GM18526 (cell line): Measurements from ENCODE around the gene IDH3B.

ENCODE experiments used
- POLR2A ChIP-seq: IDR thresholded peaks from 3 replicates; pipeline ENCODE4 v1.6.1; 2011; ENCODE audit not compliant: insufficient read length; ENCODE audit errors: extremely low read depth

Gene IDH3B

DNA sequence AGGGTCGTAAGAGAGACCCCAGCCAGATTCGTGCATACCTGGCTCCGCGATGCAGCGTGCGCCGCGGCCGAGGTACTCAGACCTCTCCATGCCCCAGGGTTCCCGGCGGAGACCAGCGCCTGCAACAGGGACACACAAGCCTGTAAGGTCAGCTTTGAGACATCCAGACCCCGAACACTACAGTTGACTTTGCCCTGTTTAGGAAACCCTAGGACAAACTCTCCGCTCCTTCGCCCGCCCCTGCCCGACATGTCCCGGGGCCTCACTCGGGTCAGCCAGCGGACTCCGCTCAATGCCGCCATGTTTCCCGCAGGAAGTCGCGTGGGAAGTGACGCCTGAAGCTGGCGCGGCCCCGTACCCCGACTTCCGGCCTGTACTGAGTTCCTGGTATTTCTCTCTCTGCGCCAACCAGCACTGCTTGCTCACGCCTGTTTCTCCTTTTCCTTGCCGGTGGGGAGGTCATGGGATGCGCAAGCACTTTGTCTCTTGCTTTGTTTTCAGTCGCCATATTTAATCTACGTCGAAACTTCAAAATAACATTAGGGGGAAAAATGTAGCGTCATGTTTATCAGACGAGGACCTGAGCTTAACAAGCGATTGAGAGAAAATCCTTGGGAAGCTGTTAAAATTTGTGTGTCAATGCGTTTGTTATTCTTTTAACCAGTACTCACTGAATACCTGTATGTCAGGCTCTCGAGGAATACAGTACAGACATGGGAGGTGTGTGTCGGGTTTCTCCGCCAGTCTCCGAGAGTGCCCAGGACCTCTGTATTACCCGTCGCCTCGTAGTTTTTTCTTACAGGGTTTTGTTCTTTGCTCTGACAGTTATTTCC lies at the start of gene IDH3B:
Gene IDH3B, minus strand, starts transcription at position 330 of the 833 bp plus-strand sequence. Its CDS starts 28 bp downstream, at position 302.
- peak; percentile 90 for TF ChIP-seq POLR2A

DNA sequence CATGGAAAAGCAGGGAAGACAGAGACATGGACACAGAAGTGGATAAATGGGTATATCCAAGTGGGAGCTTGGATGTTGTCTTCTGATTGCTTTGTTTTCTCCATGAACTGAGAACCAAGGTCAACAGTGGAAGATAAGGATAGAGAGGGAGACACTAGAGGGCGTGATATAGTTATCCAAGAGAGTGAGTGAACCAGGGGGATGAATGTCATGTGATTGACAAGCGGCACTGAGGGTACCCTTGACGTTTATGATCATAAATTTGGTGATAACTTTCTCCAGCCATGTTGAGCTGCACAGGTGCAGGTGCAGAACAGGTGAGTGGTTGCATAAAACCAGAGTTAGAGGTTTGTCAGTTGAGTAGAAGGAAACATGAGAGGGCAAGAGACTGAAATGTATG lies 49.3 kb upstream of the IDH3B start:
- TF ChIP-seq POLR2A = no peak

DNA sequence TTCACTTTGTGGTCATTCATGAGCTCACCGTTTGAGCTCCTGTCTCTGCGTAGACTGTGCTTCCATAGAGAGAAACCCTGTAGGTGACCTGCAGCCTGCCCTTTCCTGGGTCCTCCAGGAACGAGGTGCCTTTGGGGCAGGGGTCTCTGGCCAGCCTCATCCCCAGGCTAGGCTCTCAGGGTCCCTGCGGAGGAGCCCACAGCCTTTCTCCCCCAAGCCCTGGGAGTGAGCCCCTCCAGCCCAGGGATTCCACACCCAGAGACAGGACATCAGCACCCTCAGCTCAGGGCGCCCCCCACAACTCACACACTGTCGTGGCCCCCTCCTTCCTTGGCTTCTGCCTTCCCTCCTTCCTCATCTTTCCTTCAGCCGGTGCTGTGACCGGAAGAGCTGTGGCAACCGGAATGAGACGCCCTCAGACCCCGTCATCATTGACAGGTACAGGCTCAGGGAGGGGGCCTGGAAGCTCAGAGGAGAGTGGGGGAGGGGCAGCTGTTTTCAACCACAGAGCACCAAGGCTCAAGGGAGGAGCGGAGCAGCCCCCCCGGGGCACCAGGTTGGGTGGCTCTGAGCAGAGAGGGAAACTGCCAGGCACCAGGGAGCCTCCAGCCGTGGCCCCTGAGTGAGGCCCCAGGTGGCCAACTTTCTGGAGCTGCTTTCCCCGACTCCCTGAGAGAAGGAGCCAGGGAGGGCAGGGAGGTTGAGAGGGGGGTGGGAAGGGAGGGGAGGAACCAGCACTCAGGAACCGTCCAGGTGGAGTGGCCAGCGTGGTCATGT lies 45.4 kb upstream of the IDH3B start:
- no peak for TF ChIP-seq POLR2A

GRCh38 chr20:2708665-2709064 lies 44.6 kb upstream of the IDH3B start:
- TF ChIP-seq POLR2A = no peak

DNA sequence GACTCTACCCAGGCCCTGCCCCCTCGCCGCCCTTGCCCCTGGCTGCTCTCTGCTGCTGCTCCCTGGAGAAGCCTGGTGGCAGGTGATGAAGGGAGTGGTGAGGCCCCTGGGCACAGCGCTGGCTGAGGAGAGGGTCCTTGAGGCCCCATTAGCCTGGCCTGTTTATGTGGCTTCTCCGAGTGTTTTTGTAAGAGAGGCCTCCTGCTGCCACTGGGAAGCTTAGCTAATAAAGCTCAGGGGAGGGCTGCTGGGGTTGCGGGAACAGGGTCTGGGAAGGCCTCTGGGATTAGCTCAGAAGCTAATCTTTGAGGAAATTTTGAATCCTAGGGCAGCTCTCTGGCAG lies 44.0 kb upstream of the IDH3B start:
- no peak for TF ChIP-seq POLR2A

GRCh38 chr20:2707353-2708072 lies 43.5 kb upstream of the IDH3B start:
- TF ChIP-seq POLR2A = no peak

GRCh38 chr20:2706688-2707352 lies 42.8 kb upstream of the IDH3B start:
- TF ChIP-seq POLR2A = no peak

DNA sequence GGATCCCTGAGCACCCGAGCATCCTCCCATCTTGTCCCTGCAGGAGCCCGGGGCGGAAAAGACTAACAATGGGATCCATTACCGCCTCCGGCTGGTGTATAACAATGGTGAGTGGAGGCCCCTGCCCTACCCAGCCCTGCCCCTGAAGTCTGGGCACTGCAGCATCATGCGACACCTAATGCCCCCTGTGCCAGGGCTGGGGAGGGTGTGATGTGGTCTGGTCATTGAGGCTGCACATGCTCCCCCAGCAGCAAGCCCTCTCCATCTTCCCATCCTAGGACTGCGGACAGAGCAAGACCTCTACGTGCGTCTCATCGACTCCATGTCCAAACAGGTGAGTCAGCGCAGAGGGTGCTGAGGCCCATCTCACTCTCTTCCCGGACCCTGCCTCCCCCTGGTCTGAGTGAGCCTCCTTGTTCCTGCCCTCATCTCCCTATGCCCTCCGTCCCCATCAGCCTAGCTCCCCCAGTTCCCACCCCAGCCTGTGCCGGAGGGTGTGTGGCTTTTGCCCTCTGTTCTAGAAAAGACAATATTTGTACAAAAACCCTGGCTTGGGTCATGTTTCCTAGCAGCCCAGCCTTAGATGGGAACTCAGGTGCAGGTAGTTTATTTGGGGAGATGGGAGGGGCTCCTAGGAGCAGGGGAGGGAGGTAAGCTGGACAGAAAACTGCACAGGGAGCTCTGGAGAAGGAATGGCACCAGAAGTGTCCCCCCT lies 42.1 kb upstream of the IDH3B start:
- TF ChIP-seq POLR2A = no peak

- TF ChIP-seq POLR2A = no peak
Observed at GRCh38 chr20:2703716-2704475, 39.9 kb upstream of the IDH3B start.

DNA sequence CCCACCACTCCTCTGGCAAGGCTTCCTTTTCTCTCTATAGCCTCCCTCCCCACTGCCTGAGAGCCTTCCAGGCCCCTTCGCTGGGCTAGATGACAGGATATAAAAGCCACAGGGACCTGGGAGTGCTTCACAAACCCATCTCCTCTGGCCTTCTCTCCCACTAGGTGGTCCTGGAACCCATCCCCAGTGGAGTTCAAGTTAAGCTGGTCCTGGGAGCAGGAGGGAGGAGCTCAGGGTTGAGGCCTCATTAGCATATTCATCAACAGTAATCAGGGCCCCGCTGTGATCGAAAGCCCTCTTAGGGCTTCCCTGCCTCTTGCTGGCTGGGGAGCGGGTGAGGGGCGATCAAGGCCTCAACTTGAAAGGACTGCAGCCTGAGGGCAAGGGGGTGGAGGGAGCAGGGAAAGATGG lies 37.7 kb upstream of the IDH3B start:
- TF ChIP-seq POLR2A = no peak

DNA sequence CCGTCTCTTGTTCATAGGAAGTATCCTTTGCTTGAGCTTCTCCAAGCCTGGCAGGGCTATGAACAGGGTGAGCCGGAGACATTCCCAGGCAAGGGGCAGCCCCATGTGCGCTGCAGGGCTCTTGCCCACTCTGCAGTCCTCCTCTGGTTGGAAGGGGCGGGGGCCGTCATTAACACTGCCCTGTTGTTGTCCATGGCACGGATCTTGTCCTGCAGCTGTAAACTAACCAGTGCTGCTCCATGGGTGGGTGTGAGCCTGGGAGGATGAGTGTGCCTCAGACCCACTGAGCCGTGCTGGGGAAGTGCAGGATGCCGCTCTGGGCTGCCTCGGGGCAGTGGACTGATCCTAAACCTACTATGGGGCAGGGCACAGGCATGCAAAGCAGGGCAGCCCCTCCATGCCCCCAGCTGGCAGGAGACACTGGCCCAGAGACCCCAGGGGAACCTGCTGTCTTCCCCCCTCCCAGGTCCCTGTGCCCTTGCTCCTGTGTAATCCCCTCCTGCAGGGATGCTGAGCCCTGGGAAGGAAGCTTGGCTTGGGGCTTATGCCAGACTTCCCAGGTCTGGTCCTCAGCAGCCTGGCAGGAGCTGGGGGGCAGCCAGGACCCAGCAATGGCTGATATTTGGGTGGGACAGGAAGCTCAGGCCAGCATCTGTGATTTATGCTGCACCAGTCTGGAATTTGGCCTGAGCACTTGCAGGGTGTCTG lies 37.1 kb upstream of the IDH3B start:
- no peak for TF ChIP-seq POLR2A

- no peak for TF ChIP-seq POLR2A
Observed at GRCh38 chr20:2699775-2700413, 35.9 kb upstream of the IDH3B start.

GRCh38 chr20:2698912-2699311 lies 34.9 kb upstream of the IDH3B start:
- no peak for TF ChIP-seq POLR2A
